CD14-positive monocyte (primary cell): ENCODE results near the gene LHB. TPM values are rescaled to one million over a fixed set of nuclear protein-coding genes. Genes with fewer than 3 reads are reported as not detected.

Experiments used
- DNase-seq, 3 donors: peaks; one replicate each; pipeline ENCODE4 v3.0.0-alpha.2; 2011 to 2022
- H2AFZ ChIP-seq: 2 replicates; pipeline ENCODE4 v1.6.0; 2012; ENCODE audit warnings: mild to moderate bottlenecking, low read depth, low read length, inconsistent platforms; ENCODE audit not compliant: insufficient read depth, poor library complexity, severe bottlenecking
- H3K27ac ChIP-seq, 2 donors: 1 replicate in 1 of 2; 2 replicates in 1 of 2; pipeline ENCODE4 v1.5.1; 2012 to 2013; ENCODE audit warnings: low read length in 2 of 2, control low read depth in 1 of 2, inconsistent platforms in 1 of 2, low read depth in 1 of 2, mild to moderate bottlenecking in 1 of 2
- H3K27me3 ChIP-seq, 2 donors: one replicate each; pipeline versions ENCODE4 v1.6.0 to v1.6.1; 2011 to 2013; ENCODE audit warnings: low read length in 2 of 2; ENCODE audit not compliant: control insufficient read depth in 2 of 2, insufficient read depth in 2 of 2
- H3K36me3 ChIP-seq, 2 donors: replicated peaks in 1 of 2; 1 replicate in 1 of 2; 2 replicates in 1 of 2; pipeline versions ENCODE4 v1.5.1 to v1.6.1; 2012 to 2013; ENCODE audit warnings: low read length in 2 of 2, control low read depth in 1 of 2, inconsistent platforms in 1 of 2, mild to moderate bottlenecking in 1 of 2; ENCODE audit not compliant: insufficient read depth in 2 of 2, control insufficient read depth in 1 of 2
- H3K4me1 ChIP-seq, 2 donors: 1 replicate in 1 of 2; 2 replicates in 1 of 2; pipeline versions ENCODE4 v1.5.1 to v1.6.1; 2012 to 2013; ENCODE audit warnings: low read length in 2 of 2, control low read depth in 1 of 2, inconsistent platforms in 1 of 2, mild to moderate bottlenecking in 1 of 2, moderate library complexity in 1 of 2; ENCODE audit not compliant: insufficient read depth in 2 of 2, control insufficient read depth in 1 of 2
- H3K4me2 ChIP-seq: replicated peaks from 2 replicates; pipeline ENCODE3; 2012; ENCODE audit warnings: low read length, moderate library complexity, mild to moderate bottlenecking; ENCODE audit not compliant: poor library complexity, severe bottlenecking; ENCODE audit errors: extremely low read depth
- H3K4me3 ChIP-seq, 3 experiments: fragments of 200-600 bp in 1 of 3; sonication (generic) in 1 of 3; replicated peaks in 1 of 3; 1 replicate in 2 of 3; 2 replicates in 1 of 3; pipeline ENCODE4 v1.5.1; 2011 to 2013; ENCODE audit warnings: low read length in 3 of 3, mild to moderate bottlenecking in 3 of 3, control low read depth in 2 of 3, low read depth in 2 of 3, inconsistent platforms in 1 of 3, moderate library complexity in 1 of 3
- H3K79me2 ChIP-seq: 2 replicates; pipeline ENCODE4 v1.6.0; 2012; ENCODE audit warnings: mild to moderate bottlenecking, control low read depth, inconsistent platforms, low read length, moderate library complexity; ENCODE audit not compliant: insufficient read depth
- H3K9ac ChIP-seq: 2 replicates; pipeline ENCODE4 v1.6.0; 2017; ENCODE audit warnings: low read length, mild to moderate bottlenecking; ENCODE audit not compliant: insufficient read depth, poor library complexity, severe bottlenecking
- H3K9me3 ChIP-seq, 2 donors: replicated peaks in 1 of 2; 1 replicate in 1 of 2; 2 replicates in 1 of 2; pipeline versions ENCODE4 v1.5.1 to v1.6.1; 2012 to 2013; ENCODE audit warnings: low read length in 2 of 2, control low read depth in 1 of 2; ENCODE audit not compliant: control insufficient read depth in 1 of 2, insufficient read depth in 1 of 2
- H4K20me1 ChIP-seq: 2 replicates; pipeline ENCODE4 v1.6.0; 2012; ENCODE audit warnings: mild to moderate bottlenecking, low read length, control low read depth, moderate library complexity; ENCODE audit not compliant: insufficient read depth
- H3K27ac Mint-ChIP-seq, 7 donors: one replicate each; pipeline ENCODE4 v1.8.0; 2020; ENCODE audit warnings: mild to moderate bottlenecking in 7 of 7, mixed read lengths in 7 of 7, moderate library complexity in 6 of 7, inconsistent platforms in 2 of 7
- H3K27me3 Mint-ChIP-seq, 3 donors: one replicate each; pipeline ENCODE4 v1.8.0; 2021 to 2022; ENCODE audit warnings: low read depth in 3 of 3, mild to moderate bottlenecking in 3 of 3, mixed read lengths in 3 of 3, moderate library complexity in 3 of 3, inconsistent platforms in 1 of 3
- H3K36me3 Mint-ChIP-seq, 2 donors: one replicate each; pipeline ENCODE4 v1.8.0; 2020; ENCODE audit warnings: mixed read lengths in 2 of 2, inconsistent platforms in 1 of 2, mild to moderate bottlenecking in 1 of 2
- H3K4me1 Mint-ChIP-seq: one replicate; pipeline ENCODE4 v1.8.0; 2020; ENCODE audit warnings: mild to moderate bottlenecking, mixed read lengths
- H3K4me3 Mint-ChIP-seq, 2 donors: one replicate each; pipeline ENCODE4 v1.8.0; 2020; ENCODE audit warnings: mild to moderate bottlenecking in 2 of 2, mixed read lengths in 2 of 2, moderate library complexity in 1 of 2
- H3K9me3 Mint-ChIP-seq, 7 donors: one replicate each; pipeline ENCODE4 v1.8.0; 2020 to 2022; ENCODE audit warnings: mixed read lengths in 7 of 7, mild to moderate bottlenecking in 6 of 7, moderate library complexity in 6 of 7, inconsistent platforms in 2 of 7
- WGBS: methylation state at CpG from one replicate; pipeline ENCODE4 v1.1.5; 2013; ENCODE audit warnings: missing lambda C conversion rate; ENCODE audit not compliant: insufficient coverage; 5-methylcytosine and 5-hydroxymethylcytosine counted together
- intact Hi-C, 2 donors: fragments of 100-400 bp; cut with micrococcal nuclease; formaldehyde crosslinking; loops; one replicate each; pipeline versions ENCODE4 v1.15.0 to v1.15.1; 2023
- polyA plus RNA-seq, 3 donors: library from polyadenylated mRNA; depleted of rRNA in 1 of 3; unstranded in 2 of 3; stranded (reverse) in 1 of 3; fragments of 300-500 nt in 2 of 3; fragments of >200 nt in 1 of 3; fragmentation: Illumina TruSeq in 2 of 3; gene quantifications; 1 replicate in 2 of 3; 2 replicates in 1 of 3; pipeline ENCODE4 v1.2.3, GENCODE V29; 2012 to 2021
- TF ChIP-seq, protein P1 (sequence below): fragments of 200-600 bp; IDR thresholded peaks from one replicate; pipeline ENCODE4 v1.8.0; 2022; ENCODE audit warnings: antibody characterized with exemption, mild to moderate bottlenecking

The LHB gene
- polyA plus RNA-seq, 3 donors: 0.48 TPM; not detected in 2

GRCh38 chr19:48993175-48994034 is 23.5 kb downstream of the LHB start, which contains the start of the genes GYS1 and RUVBL2:
Gene GYS1, minus strand, starts transcription at chr19:48993309. Its CDS starts 197 bp downstream, at chr19:48993112.
Gene RUVBL2, plus strand, starts transcription at chr19:48993887. Its CDS starts 25 bp downstream, at chr19:48993912.
- Mint-ChIP-seq H3K36me3 (peaks cover 14 to 32% of the 10 kb centered on the region in 2 donors), H3K4me1 (peaks cover 26% of the 10 kb centered on the region), H3K27ac (peak within 1 kb of the TSS; percentile 91 to 99 (median 97)), H3K27me3 (peaks cover 0 to 3% (median 0%) of the 10 kb centered on the region in 3 donors), H3K4me3 (peak within 1 kb of the TSS; percentile 92 to 94), H3K9me3 (peaks cover 0 to 1% (median 0%) of the 10 kb centered on the region in 7 donors)
- 0% methylated on average over 45 of the region's 56 CpGs for WGBS
- Histone ChIP-seq H3K27me3 (no peaks in the 10 kb centered on the region), H3K9me3 (no peaks in the 10 kb centered on the region), H3K79me2 (peaks cover 77% of the 10 kb centered on the region), H3K4me3 (peak within 1 kb of the TSS; percentile 78 to 98 (median 93)), H3K4me2 (peak within 1 kb of the TSS; percentile 98), H3K9ac (peak within 1 kb of the TSS; percentile 85), H3K4me1 (peaks cover 25 to 40% of the 10 kb centered on the region in 2 donors), H2AFZ (peak within 1 kb of the TSS; percentile 95), H3K36me3 (peaks cover 13 to 21% of the 10 kb centered on the region in 2 donors), H4K20me1 (peaks cover 8% of the 10 kb centered on the region), H3K27ac (peak within 1 kb of the TSS; percentile 86 to 94)
- TF ChIP-seq, protein P1, sequence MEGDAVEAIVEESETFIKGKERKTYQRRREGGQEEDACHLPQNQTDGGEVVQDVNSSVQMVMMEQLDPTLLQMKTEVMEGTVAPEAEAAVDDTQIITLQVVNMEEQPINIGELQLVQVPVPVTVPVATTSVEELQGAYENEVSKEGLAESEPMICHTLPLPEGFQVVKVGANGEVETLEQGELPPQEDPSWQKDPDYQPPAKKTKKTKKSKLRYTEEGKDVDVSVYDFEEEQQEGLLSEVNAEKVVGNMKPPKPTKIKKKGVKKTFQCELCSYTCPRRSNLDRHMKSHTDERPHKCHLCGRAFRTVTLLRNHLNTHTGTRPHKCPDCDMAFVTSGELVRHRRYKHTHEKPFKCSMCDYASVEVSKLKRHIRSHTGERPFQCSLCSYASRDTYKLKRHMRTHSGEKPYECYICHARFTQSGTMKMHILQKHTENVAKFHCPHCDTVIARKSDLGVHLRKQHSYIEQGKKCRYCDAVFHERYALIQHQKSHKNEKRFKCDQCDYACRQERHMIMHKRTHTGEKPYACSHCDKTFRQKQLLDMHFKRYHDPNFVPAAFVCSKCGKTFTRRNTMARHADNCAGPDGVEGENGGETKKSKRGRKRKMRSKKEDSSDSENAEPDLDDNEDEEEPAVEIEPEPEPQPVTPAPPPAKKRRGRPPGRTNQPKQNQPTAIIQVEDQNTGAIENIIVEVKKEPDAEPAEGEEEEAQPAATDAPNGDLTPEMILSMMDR: peak; percentile 99
- peak; percentile 98 to 100 (median 100) for DNase-seq
- intact Hi-C loops: loop anchor here in 1 of 2 donors (10.0 kb wide), 1 partner anchor 669 kb away; the partner anchor contains the start of gene EMP3

- Histone ChIP-seq H4K20me1 (peaks cover 8% of the 10 kb centered on the region), H3K4me1 (peaks cover 25 to 40% of the 10 kb centered on the region in 2 donors), H3K79me2 (peaks cover 71% of the 10 kb centered on the region), H3K4me2 (peak overlapping the region; percentile 98), H3K9ac (peak overlapping the region; percentile 85), H3K4me3 (peak overlapping the region; percentile 78 to 98 (median 93)), H2AFZ (peak overlapping the region; percentile 95), H3K27ac (peak overlapping the region; percentile 86 to 94), H3K27me3 (no peaks in the 10 kb centered on the region), H3K9me3 (no peaks in the 10 kb centered on the region), H3K36me3 (peaks cover 18 to 27% of the 10 kb centered on the region in 2 donors)
- Mint-ChIP-seq H3K27me3 (peaks cover 0 to 3% (median 0%) of the 10 kb centered on the region in 3 donors), H3K4me1 (peaks cover 26% of the 10 kb centered on the region), H3K27ac (peak overlapping the region; percentile 91 to 99 (median 97)), H3K36me3 (peaks cover 20 to 39% of the 10 kb centered on the region in 2 donors), H3K4me3 (peak overlapping the region; percentile 92 to 94), H3K9me3 (peaks cover 0 to 1% (median 0%) of the 10 kb centered on the region in 7 donors)
- TF ChIP-seq, protein P1: no peak
- 0% methylated on average over 16 of the region's 20 CpGs for WGBS
- intact Hi-C loops: loop anchor here in 1 of 2 donors (10.0 kb wide), 1 partner anchor 668 kb away; the partner anchor contains the start of gene EMP3
- DNase-seq: no peak
Observed at GRCh38 chr19:48992581-48993174, 24.2 kb downstream of the LHB start.
